Activated B cell treated with CpG ODN at 0.5 μM for 24 hours (primary cell): ENCODE measurements around the gene MAPK14. TPM values are rescaled to one million over a fixed set of nuclear protein-coding genes. Genes with fewer than 3 reads are reported as not detected.

Experiments
- ATAC-seq: fragments of 200-7000 bp; cut with Tn5 transposase; one replicate; pipeline ENCODE4 v1.10.0; 2021; ENCODE audit warnings: low read depth, mild to moderate bottlenecking, moderate library complexity
- CTCF ChIA-PET: fragments of 350-600 bp; sonication (Branson Sonifier 250); formaldehyde crosslinking; loops from one replicate; lab custom pipeline; 2021; ENCODE audit warnings: antibody characterized with exemption; lab: Charles Lee
- POLR2A ChIA-PET: fragments of 350-600 bp; sonication (Branson Sonifier 250); formaldehyde crosslinking; loops from one replicate; lab custom pipeline; 2021; ENCODE audit warnings: antibody characterized with exemption; lab: Charles Lee
- DNase-seq: peaks from one replicate; pipeline ENCODE4 v3.0.0; 2022
- H3K27ac Mint-ChIP-seq: one replicate; pipeline ENCODE4 v1.8.0; 2020; ENCODE audit warnings: mixed read lengths
- H3K27me3 Mint-ChIP-seq: one replicate; pipeline ENCODE4 v1.8.0; 2021; ENCODE audit warnings: mixed read lengths
- H3K36me3 Mint-ChIP-seq: one replicate; pipeline ENCODE4 v1.8.0; 2021; ENCODE audit warnings: low read depth, mixed read lengths
- H3K4me1 Mint-ChIP-seq: one replicate; pipeline ENCODE4 v1.8.0; 2021; ENCODE audit warnings: mixed read lengths
- H3K4me3 Mint-ChIP-seq: one replicate; pipeline ENCODE4 v1.8.0; 2020; ENCODE audit warnings: mild to moderate bottlenecking, mixed read lengths
- H3K9me3 Mint-ChIP-seq: one replicate; pipeline ENCODE4 v1.8.0; 2020; ENCODE audit warnings: mixed read lengths
- CTCF ChIP-seq: fragments of 200-600 bp; IDR thresholded peaks from one replicate; pipeline ENCODE4 v1.8.0; 2022; ENCODE audit warnings: antibody characterized with exemption, mild to moderate bottlenecking
- intact Hi-C: fragments of 100-400 bp; cut with micrococcal nuclease; formaldehyde crosslinking; loops from one replicate; pipeline ENCODE4 v1.15.1; 2024
- total RNA-seq: library from RNA; stranded (reverse); gene quantifications from 2 replicates; pipeline ENCODE4 v1.2.3, GENCODE V29; 2022

Gene MAPK14
- total RNA-seq, 1 donor from 2014 or later: 45.4 TPM

DNA sequence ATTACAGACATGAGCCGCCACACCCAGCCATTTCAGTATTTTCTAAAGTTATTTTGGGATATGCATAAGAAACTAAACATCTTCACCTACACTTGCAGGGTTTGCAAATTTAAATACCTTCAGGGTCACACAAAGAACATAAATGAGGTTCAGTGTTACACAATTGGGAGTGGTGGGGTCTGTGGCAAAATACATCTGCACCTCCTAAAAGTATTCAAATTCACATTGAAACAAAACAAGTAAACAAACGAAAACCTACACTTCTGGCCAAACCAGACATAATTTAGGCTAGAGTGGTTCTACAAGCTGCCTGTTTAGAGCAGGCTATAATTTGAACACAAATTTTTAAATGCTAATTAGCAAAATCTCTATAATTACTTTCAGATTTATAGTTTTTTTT lies 34.6 kb downstream of the MAPK14 start:
- DNase-seq: no peak
- no peak for ATAC-seq
- intact Hi-C loops: no loop called here
- peaks cover 54% of the 10 kb centered on the region for H3K36me3 Mint-ChIP-seq
- H3K27ac Mint-ChIP-seq: no peak overlapping the region
- H3K4me3 Mint-ChIP-seq: no peak overlapping the region
- TF ChIP-seq CTCF: no peak
- POLR2A ChIA-PET: no interaction called here
- H3K9me3 Mint-ChIP-seq: no peaks in the 10 kb centered on the region
- H3K4me1 Mint-ChIP-seq: peaks cover 20% of the 10 kb centered on the region
- CTCF ChIA-PET: no interaction called here
- H3K27me3 Mint-ChIP-seq: no peaks in the 10 kb centered on the region

DNA sequence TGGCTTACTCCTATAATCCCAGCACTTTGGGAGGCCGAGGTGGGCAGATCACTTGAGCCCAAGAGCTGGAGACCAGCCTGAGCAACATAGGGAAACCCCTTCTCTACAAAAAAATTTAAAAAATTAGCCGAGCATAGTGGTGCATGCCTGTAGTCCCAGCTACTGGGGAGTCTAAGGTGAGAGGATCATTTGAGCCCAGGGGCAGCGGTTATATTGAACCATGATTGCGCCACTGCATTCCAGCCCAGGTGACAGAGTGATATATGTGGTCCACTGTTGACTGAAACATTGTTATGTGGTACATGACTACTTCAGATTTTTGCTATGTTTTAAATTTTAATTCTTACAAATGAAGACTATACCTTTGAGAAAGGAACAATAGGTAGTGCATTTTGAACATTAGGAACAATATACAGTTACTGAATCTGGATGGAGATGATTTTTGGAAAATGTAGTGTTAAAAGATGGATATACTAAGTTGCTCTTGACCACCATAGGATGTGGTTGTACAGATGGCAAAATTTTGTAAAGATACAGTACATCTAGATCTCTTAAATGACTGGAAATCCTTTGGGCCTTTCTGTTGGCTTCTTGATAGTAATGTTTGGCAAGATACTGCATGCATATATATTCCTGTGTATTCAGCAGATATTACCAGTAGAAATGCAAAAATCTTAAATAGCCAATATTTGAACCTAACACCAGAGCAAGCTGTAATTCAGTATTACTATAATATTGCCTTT lies 35.9 kb downstream of the MAPK14 start:
- H3K4me1 Mint-ChIP-seq: peaks cover 29% of the 10 kb centered on the region
- no peak for TF ChIP-seq CTCF
- ATAC-seq (no peak), DNase-seq (no peak)
- peaks cover 51% of the 10 kb centered on the region for H3K36me3 Mint-ChIP-seq
- ChIA-PET POLR2A (interaction anchor here (0.6 kb wide), 1 partner anchor 163 kb away, joined by 3 read pairs; no protein-coding TSS in a partner anchor), CTCF (no interaction called here)
- H3K27me3 Mint-ChIP-seq: no peaks in the 10 kb centered on the region
- no peaks in the 10 kb centered on the region for H3K9me3 Mint-ChIP-seq
- no peak overlapping the region for H3K27ac Mint-ChIP-seq
- intact Hi-C loops: no loop called here
- no peak overlapping the region for H3K4me3 Mint-ChIP-seq

DNA sequence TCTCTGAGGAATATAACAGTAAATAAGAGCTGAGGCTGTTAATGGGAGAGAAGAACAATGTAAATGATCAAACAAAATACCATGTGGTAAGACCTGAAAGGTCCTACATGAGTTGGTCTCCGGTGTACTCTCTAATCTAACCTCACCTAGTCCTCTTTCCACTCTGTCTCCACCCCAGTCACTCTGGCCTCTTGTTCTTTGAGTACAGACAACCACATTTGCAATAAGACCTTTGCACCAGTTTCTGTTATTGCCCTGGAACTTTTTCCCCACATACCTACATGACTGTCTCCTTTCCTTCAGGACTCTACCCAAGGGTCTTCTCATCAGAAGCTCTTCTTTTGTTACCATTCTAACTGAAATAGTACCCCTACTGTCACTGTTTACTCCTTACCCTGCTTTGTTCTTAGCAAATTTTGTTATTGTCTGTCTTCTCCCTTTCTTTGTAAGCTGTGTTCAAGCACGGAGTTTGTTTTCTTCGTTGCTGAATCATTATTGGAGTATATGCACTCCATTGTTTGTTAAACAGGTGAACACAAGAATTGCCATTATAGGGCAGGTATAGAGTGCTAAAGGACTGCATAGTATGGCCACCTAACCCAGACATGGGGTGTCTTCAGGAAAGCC lies 37.3 kb downstream of the MAPK14 start:
- no peak overlapping the region for H3K27ac Mint-ChIP-seq
- H3K36me3 Mint-ChIP-seq: peaks cover 43% of the 10 kb centered on the region
- intact Hi-C loops: no loop called here
- CTCF ChIA-PET: no interaction called here
- no peak for DNase-seq
- H3K4me1 Mint-ChIP-seq: peaks cover 29% of the 10 kb centered on the region
- H3K27me3 Mint-ChIP-seq: no peaks in the 10 kb centered on the region
- H3K4me3 Mint-ChIP-seq: no peak overlapping the region
- POLR2A ChIA-PET: interaction anchor here (0.6 kb wide), 1 partner anchor 223 kb away, joined by 5 read pairs; no protein-coding TSS in a partner anchor
- no peak for ATAC-seq
- H3K9me3 Mint-ChIP-seq: no peaks in the 10 kb centered on the region
- TF ChIP-seq CTCF: no peak

- H3K4me3 Mint-ChIP-seq: no peak overlapping the region
- ChIA-PET CTCF (interaction anchor here (1.4 kb wide), 1 partner anchor 38 kb away, joined by 3 read pairs; the partner anchor contains the start of gene MAPK14), POLR2A (no interaction called here)
- H3K27me3 Mint-ChIP-seq: no peaks in the 10 kb centered on the region
- intact Hi-C loops: no loop called here
- H3K27ac Mint-ChIP-seq: no peak overlapping the region
- TF ChIP-seq CTCF: no peak
- peaks cover 33% of the 10 kb centered on the region for H3K36me3 Mint-ChIP-seq
- peaks cover 29% of the 10 kb centered on the region for H3K4me1 Mint-ChIP-seq
- H3K9me3 Mint-ChIP-seq: no peaks in the 10 kb centered on the region
- no peak for ATAC-seq
- no peak for DNase-seq
Measured at GRCh38 chr6:36065916-36066315, 38.3 kb downstream of the MAPK14 start.

DNA sequence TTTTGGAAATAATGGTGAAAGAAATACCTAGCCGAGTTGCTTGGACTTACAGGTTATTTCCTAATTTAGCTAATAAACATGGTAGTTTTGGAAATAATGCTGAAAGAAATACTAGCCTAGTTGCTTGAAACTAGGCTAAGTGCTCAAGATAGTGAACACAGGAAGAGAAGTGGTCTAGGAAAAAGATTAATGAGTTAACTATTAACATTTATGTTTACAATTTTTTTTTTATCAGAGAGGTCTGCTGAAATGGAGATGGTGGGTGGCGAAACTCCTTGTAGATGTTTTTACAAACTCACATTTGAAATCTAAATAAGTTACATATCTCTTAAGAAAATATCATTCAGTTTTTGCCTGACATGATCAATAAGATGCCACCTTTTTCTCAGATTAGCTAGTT lies 39.2 kb downstream of the MAPK14 start:
- Mint-ChIP-seq H3K36me3 (peaks cover 24% of the 10 kb centered on the region), H3K4me3 (no peak overlapping the region), H3K27me3 (no peaks in the 10 kb centered on the region), H3K4me1 (peaks cover 29% of the 10 kb centered on the region), H3K9me3 (no peaks in the 10 kb centered on the region), H3K27ac (no peak overlapping the region)
- ATAC-seq (no peak), DNase-seq (no peak)
- no peak for TF ChIP-seq CTCF
- intact Hi-C loops: no loop called here
- POLR2A ChIA-PET: no interaction called here
- CTCF ChIA-PET: interaction anchor here (1.4 kb wide), 1 partner anchor 39 kb away, joined by 3 read pairs; the partner anchor contains the start of gene MAPK14
